Neural cell (in vitro differentiated cells): ENCODE data around the gene CRYBB2. TPM values are rescaled to one million over a fixed set of nuclear protein-coding genes. Genes with fewer than 3 reads are reported as not detected.
"Not testable (repeated sequence)": the region's sequence is repeated elsewhere in the genome, so short reads cannot be mapped to it uniquely, and the experiment has no call there.

ENCODE experiments used
- H2AFZ ChIP-seq: fragments of 200-600, 300-800 bp; sonication (generic), shearing (Covaris generic); 2 replicates; pipeline ENCODE4 v1.6.0; 2014; ENCODE audit warnings: low read depth, mild to moderate bottlenecking, antibody characterized with exemption, low read length, moderate library complexity
- H3F3A ChIP-seq: fragments of 200-600 bp; shearing (Covaris generic); 2 replicates; pipeline ENCODE4 v1.6.1; 2016; ENCODE audit warnings: mild to moderate bottlenecking, moderate library complexity, mixed read lengths, antibody characterized with exemption, low read length; ENCODE audit not compliant: insufficient read depth, poor library complexity, severe bottlenecking
- H3K27ac ChIP-seq: fragments of 200-600, 300-800 bp; sonication (generic), shearing (Covaris generic); 2 replicates; pipeline ENCODE4 v1.5.1; 2014; ENCODE audit warnings: mild to moderate bottlenecking, low read length, moderate library complexity
- H3K27me3 ChIP-seq: fragments of 300-800, 200-600 bp; sonication (generic), shearing (Covaris generic); 2 replicates; pipeline ENCODE4 v1.6.0; 2014; ENCODE audit warnings: mild to moderate bottlenecking, low read depth, low read length, moderate library complexity; ENCODE audit not compliant: insufficient read depth
- H3K36me3 ChIP-seq: fragments of 300-800, 200-600 bp; sonication (generic), shearing (Covaris generic); 2 replicates; pipeline ENCODE4 v1.5.1; 2014; ENCODE audit warnings: mild to moderate bottlenecking, antibody characterized with exemption, low read length, moderate library complexity; ENCODE audit not compliant: insufficient read depth
- H3K4me2 ChIP-seq: fragments of 300-800, 200-600 bp; sonication (generic), shearing (Covaris generic); 2 replicates; pipeline ENCODE4 v1.6.0; 2014; ENCODE audit warnings: mild to moderate bottlenecking, low read length
- H3K4me3 ChIP-seq: fragments of 300-800, 200-600 bp; sonication (generic), shearing (Covaris generic); 2 replicates; pipeline ENCODE4 v1.5.1; 2014; ENCODE audit warnings: mild to moderate bottlenecking, low read length, moderate library complexity
- H3K79me2 ChIP-seq: fragments of 200-600 bp; shearing (Covaris generic); replicated peaks from 2 replicates; pipeline ENCODE4 v1.6.0; 2014; ENCODE audit warnings: mild to moderate bottlenecking, low read length, moderate library complexity; ENCODE audit not compliant: insufficient read depth
- H3K9ac ChIP-seq: fragments of 300-800, 200-600 bp; sonication (generic), shearing (Covaris generic); 2 replicates; pipeline ENCODE4 v1.6.1; 2016; ENCODE audit warnings: mild to moderate bottlenecking, low read length, mixed read lengths
- H3K9me2 ChIP-seq: fragments of 200-600 bp; shearing (Covaris generic); 2 replicates; pipeline ENCODE4 v1.6.1; 2016; ENCODE audit warnings: mild to moderate bottlenecking, low read length, mixed read lengths; ENCODE audit not compliant: insufficient read depth
- H3K9me3 ChIP-seq: fragments of 200-600, 300-800 bp; sonication (generic), shearing (Covaris generic); 2 replicates; pipeline ENCODE4 v1.6.1; 2016; ENCODE audit warnings: mild to moderate bottlenecking, mixed run types, low read length, moderate library complexity, mixed read lengths
- H4K20me1 ChIP-seq: fragments of 200-600 bp; shearing (Covaris generic); 2 replicates; pipeline ENCODE4 v1.6.1; 2016; ENCODE audit warnings: mild to moderate bottlenecking, mixed run types; ENCODE audit not compliant: insufficient read depth
- CTCF ChIP-seq: fragments of 450-650 bp; IDR thresholded peaks from 2 replicates; pipeline ENCODE4 v1.5.1; 2014; ENCODE audit warnings: antibody characterized with exemption, mild to moderate bottlenecking, moderate library complexity; ENCODE audit not compliant: poor library complexity, severe bottlenecking
- EP300 ChIP-seq: fragments of 450-650 bp; conservative IDR thresholded peaks from 2 replicates; pipeline ENCODE4 v1.6.1; 2014; ENCODE audit warnings: antibody characterized with exemption, mild to moderate bottlenecking, moderate library complexity; ENCODE audit not compliant: poor library complexity, severe bottlenecking
- EZH2 ChIP-seq: fragments of 200-600, 300-800 bp; shearing (Covaris generic), sonication (generic); IDR thresholded peaks from 2 replicates; pipeline ENCODE4 v1.6.1; 2014; ENCODE audit warnings: antibody characterized with exemption, low read length, borderline replicate concordance, mild to moderate bottlenecking; ENCODE audit not compliant: insufficient read depth, poor library complexity, severe bottlenecking
- MXI1 ChIP-seq: fragments of 450-650 bp; conservative IDR thresholded peaks from 2 replicates; pipeline ENCODE4 v1.6.1; 2014; ENCODE audit warnings: antibody characterized with exemption, mild to moderate bottlenecking; ENCODE audit not compliant: poor library complexity, severe bottlenecking
- POLR2AphosphoS5 ChIP-seq: IDR thresholded peaks from 2 replicates; pipeline ENCODE4 v1.6.1; 2012
- RAD21 ChIP-seq: fragments of 450-650 bp; conservative IDR thresholded peaks from 2 replicates; pipeline ENCODE4 v1.6.1; 2014; ENCODE audit warnings: antibody characterized with exemption, mild to moderate bottlenecking, moderate library complexity
- REST ChIP-seq: IDR thresholded peaks from 2 replicates; pipeline ENCODE4 v1.6.1; 2012; ENCODE audit warnings: borderline replicate concordance
- SMC3 ChIP-seq: fragments of 450-650 bp; conservative IDR thresholded peaks from 2 replicates; pipeline ENCODE4 v1.6.1; 2014; ENCODE audit warnings: antibody characterized with exemption, mild to moderate bottlenecking, moderate library complexity; ENCODE audit not compliant: poor library complexity
- TAF1 ChIP-seq: IDR thresholded peaks from 2 replicates; pipeline ENCODE4 v1.6.1; 2012; ENCODE audit warnings: low read depth
- polyA plus RNA-seq: library from polyadenylated mRNA; depleted of rRNA; stranded (reverse); fragments of >200 nt; gene quantifications from 2 replicates; pipeline ENCODE4 v1.2.3, GENCODE V29; 2014

CRYBB2 gene
- polyA plus RNA-seq, 1 donor from 2014 or later: not detected

- H3K9ac ChIP-seq: no peak overlapping the region
- no peaks in the 10 kb centered on the region for H3K9me2 ChIP-seq
- H3K27ac ChIP-seq: no peak overlapping the region
- no peaks in the 10 kb centered on the region for H3K36me3 ChIP-seq
- H4K20me1 ChIP-seq: no peaks in the 10 kb centered on the region
- TF ChIP-seq RAD21: no peak
- no peak for TF ChIP-seq EP300
- TF ChIP-seq MXI1: no peak
- no peak for TF ChIP-seq REST
- H2AFZ ChIP-seq: no peak overlapping the region
- no peaks in the 10 kb centered on the region for H3K27me3 ChIP-seq
- no peak overlapping the region for H3K4me3 ChIP-seq
- no peak overlapping the region for H3K4me2 ChIP-seq
- no peaks in the 10 kb centered on the region for H3K79me2 ChIP-seq
- no peaks in the 10 kb centered on the region for H3F3A ChIP-seq
- no peaks in the 10 kb centered on the region for H3K9me3 ChIP-seq
These were observed 3.9 kb downstream of the CRYBB2 start for GRCh38 chr22:25223269-25223850.

GRCh38 chr22:25228822-25229221 is 9.4 kb downstream of the CRYBB2 start:
- Histone ChIP-seq H3K9ac (no peak overlapping the region), H3K36me3 (no peaks in the 10 kb centered on the region), H3K27me3 (no peaks in the 10 kb centered on the region), H3F3A (no peaks in the 10 kb centered on the region), H3K27ac (no peak overlapping the region), H3K9me3 (no peaks in the 10 kb centered on the region), H3K4me2 (no peak overlapping the region), H3K79me2 (no peaks in the 10 kb centered on the region), H2AFZ (no peak overlapping the region), H3K9me2 (no peaks in the 10 kb centered on the region), H4K20me1 (no peaks in the 10 kb centered on the region), H3K4me3 (no peak overlapping the region)
- TF ChIP-seq TAF1 (no peak), EZH2 (no peak), MXI1 (no peak), SMC3 (no peak), POLR2AphosphoS5 (no peak), CTCF (no peak)

- H3K9me3 ChIP-seq, H3K36me3 ChIP-seq, H3K4me2 ChIP-seq, H3K27me3 ChIP-seq, H3K4me3 ChIP-seq, H3K9me2 ChIP-seq, H3K79me2 ChIP-seq, H2AFZ ChIP-seq, H3F3A ChIP-seq, H4K20me1 ChIP-seq, H3K9ac ChIP-seq, H3K27ac ChIP-seq: not testable (repeated sequence)
These were observed 11.3 kb downstream of the CRYBB2 start for GRCh38 chr22:25230760-25231159.
